HT1080 (cell line): Measurements from ENCODE around the gene DGAT2. TPM values are rescaled to one million over a fixed set of nuclear protein-coding genes. Genes with fewer than 3 reads are reported as not detected.

Experiments
- DNase-seq: peaks from one replicate; pipeline ENCODE4 v3.0.0-alpha.2; 2015; ENCODE audit warnings: low read depth
- total RNA-seq: library from RNA; depleted of rRNA; stranded (reverse); fragments of >200 nt; shearing (Covaris generic); gene quantifications from 2 replicates; pipeline ENCODE4 v1.2.3, GENCODE V29; 2014

Gene DGAT2
- total RNA-seq, 1 experiment from 2014 or later, result 5.9 TPM

GRCh38 chr11:75778962-75779361 is 10.4 kb downstream of the DGAT2 start:
- DNase-seq, result no peak

DNA sequence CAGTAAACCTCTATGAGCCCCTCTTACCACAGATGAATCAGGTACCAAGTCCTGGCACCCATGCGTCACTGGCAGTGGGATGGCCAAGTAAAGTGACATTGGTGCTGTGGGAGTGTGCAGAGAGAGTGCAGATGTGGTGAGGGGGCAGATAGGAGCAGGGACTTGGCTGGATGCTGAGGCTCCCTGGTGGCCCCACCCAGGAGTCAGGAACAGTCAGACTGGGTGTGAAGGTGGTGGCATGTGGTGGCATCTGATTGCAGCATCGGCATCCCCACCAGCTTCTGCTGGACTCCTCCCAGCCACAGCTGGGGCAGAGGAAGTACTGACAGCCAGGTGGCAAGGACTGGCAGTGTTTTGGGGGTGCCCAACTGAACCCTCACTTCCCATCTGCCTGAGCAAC is 11.4 kb downstream of the DGAT2 start:
- DNase-seq, result no peak

GRCh38 chr11:75780888-75781287 is 12.3 kb downstream of the DGAT2 start:
- no peak for DNase-seq

DNA sequence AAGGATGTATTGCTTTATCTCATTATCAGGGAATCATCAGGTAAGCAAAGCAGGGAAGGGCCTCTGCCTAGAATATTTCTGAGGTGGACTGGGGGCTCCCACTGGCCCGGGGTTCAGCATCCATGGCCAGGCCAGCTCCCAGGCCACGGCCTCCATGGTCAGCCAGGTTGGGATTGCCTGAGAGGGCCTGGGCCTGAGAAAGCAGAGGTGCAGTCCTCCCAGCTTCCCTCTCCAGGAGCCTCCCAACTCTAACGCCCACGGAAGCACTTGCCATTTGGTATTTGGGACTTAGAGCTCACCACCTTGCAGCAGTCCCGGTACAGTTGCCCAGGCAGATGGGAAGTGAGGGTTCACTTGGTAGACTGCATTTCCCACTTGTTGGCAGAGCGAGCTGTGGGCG is 12.7 kb downstream of the DGAT2 start:
- DNase-seq, result no peak

DNA sequence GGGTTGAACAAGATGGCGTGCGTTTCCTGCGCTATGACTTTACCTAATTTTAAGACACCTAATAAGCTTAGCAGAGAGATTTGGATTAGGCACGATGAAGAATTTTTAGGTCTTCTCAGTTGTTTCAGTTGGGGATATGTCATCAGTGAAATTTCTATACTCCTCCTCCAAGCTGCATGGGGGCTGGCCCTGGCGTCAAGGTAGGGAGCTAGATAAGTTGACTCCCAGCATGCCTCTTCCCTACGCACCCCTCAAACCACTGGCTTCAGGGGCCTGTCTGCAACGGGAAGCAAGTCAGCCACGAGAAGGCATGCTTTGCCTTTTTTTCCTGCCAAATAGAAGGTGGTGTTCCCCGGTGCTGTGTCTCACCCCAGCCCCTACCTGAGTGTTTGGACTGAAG is 13.3 kb downstream of the DGAT2 start:
- DNase-seq, result no peak

- DNase-seq, result peak; percentile 71
Observed at GRCh38 chr11:75782540-75783263, 14.1 kb downstream of the DGAT2 start.

DNA sequence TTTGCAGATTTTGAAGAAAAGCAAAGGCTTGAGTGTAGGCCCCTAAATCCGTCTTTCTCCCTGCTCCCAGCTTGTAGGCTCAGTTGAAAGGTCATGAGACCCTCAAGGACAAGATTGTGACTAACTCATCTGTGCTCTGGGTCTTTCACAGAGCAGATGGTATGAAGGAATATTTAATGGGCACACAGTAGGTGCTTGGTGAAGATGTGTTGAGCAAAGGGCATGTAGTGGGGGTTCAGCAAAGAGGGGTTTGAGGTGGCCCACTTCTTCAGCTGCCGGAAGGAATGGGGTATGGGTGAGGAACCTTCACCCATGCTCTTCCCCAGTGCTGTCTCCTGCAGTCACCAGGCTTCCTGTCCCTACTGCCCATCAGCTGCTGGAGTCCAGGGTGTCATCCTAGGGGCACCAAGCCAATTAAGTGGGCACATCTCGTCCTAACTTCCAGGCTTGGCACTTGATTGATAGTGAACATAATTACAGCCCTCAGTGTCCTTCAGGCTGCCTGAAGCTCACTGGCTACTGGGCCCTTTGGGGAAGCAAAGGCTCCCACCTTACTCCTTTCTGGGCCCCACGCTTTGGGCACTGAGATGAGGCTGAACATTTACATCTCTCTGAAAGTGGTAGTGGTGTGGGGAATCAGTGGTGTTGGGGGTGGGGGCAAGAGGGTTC is 15.0 kb downstream of the DGAT2 start:
- no peak for DNase-seq

GRCh38 chr11:75784085-75784478 is 15.5 kb downstream of the DGAT2 start:
- DNase-seq, result no peak

DNA sequence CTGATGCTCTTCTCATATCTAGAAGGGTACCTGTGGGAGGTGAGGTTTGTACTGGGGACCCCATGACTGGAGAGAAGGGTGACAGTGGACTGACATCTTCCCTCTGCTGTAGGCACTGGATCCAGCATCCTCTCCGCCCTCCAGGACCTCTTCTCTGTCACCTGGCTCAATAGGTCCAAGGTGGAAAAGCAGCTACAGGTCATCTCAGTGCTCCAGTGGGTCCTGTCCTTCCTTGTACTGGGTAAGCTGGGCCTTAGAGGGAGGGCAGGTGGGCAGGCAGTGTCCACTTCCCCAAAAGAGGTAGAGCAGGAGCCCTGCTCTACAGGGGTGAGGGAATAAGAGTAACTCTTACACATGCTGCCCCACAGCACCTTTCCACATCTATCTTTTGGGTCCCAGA is 15.9 kb downstream of the DGAT2 start:
- no peak for DNase-seq

- DNase-seq, result no peak
Observed at GRCh38 chr11:75785187-75785586, 16.6 kb downstream of the DGAT2 start.

DNA sequence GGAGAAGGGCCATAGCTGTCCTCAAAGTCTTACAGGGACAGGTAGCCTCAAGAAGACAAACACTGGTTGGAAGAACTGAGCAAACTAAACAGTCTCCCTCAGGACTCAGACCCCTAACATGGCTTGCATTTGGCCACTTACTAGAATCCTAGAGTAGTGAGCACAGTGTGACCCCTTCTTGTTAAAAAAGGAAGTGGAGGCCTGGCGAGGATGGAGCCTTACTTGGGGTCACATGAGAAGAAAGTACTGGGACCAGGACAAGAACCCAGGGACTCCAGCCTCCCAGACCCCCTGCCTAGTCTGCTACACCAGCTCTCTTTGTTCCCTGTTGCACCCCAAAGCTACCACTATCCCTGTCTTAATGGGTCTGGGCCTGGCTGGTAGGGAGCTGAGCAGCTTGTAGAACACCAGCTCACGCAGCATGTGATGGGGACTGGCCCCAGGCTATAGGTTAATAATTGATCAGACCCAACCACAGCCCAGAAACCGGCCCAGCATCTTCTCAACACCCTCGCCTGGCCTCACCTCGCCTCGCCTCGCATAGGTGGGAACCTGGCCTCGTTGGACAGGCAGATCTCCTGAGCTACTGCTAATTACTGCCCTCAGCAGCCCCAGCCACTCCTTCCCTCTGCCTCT is 17.6 kb downstream of the DGAT2 start:
- DNase-seq, result no peak

DNA sequence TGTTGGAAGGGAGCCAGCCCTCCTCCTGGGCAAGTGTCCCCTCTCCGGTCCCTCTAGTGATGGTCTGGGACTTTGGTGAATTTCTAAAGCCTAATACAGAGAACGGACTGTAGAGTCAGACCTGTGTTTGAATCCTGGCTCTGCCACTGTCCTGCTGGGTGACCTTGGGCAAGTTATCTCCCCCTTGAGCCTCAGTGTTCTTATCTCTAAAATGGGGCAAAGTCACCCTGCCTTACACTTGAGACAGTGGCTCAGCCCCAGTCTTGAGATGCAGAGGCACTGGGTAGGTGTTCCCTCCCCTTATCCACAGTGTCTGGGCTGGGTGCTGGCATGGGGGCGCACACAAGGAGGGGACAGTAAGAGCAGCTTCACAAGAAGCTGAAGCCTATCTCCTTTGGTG is 20.9 kb downstream of the DGAT2 start:
- DNase-seq, result no peak

GRCh38 chr11:75790986-75791385 is 22.4 kb downstream of the DGAT2 start:
- DNase-seq, result no peak

GRCh38 chr11:75792127-75792731 is 23.7 kb downstream of the DGAT2 start:
- no peak for DNase-seq

- no peak for DNase-seq
Observed at GRCh38 chr11:75792997-75793800, 24.6 kb downstream of the DGAT2 start.

DNA sequence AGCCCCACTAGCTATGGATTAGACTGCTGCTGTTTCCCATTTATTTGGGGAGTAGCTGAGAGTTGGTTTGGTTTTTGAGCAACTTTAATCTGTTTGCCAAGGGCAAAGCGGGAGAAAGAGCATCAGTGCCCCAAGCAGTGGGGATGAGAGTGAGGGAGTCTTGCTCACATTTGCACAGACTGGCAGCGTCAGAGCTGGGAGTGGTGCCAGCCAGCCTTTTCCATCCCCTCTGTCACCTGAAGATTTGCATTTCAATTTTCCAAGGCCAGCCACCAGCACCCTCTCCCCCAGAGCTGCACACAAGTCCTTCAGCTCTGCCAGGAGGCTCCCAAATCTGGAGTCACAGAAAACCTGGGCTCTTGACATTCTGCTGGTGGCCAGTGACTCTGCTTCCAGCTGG is 25.4 kb downstream of the DGAT2 start:
- no peak for DNase-seq

DNA sequence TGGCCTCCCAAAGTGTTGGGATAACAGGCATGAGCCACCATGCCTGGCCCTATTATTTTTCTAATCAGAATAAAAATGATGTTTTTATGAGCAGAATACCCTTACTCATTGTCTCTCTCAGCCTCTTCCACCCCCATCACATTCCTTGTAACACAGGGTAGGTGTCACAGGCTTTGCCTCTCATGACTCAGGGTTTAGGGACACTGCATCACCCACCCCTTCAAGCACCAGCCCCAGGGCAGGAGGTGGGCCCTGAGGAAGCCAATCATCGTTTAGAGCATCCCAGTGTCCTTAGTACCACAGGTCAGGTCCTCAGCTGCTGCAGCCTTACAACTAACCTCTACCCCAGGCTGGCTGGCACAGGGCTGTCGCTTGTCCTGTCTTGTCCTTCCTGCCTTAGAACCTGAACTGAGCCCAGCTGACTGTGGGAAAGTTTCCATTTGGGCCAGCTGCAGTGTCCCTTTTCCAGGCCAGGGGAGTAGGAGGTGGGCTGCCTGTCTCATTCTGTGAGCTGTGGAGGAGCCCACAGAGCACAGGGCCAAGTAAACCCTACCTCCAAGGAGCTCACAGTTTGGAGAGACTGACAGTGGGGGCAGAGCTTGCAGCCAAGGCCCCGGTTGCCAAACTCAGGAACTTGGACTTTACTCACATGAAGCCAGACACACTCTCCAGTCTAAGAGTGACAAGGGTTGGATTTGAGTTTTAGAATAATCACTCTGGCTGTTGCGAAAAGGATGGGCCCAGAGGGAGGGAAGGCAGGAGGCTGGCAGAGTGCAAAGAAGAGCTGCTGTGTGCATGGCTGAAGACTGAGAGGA is 26.9 kb downstream of the DGAT2 start:
- DNase-seq, result no peak

GRCh38 chr11:75796091-75796435 is 27.5 kb downstream of the DGAT2 start:
- DNase-seq, result no peak

- DNase-seq, result no peak
Observed at GRCh38 chr11:75797116-75797515, 28.5 kb downstream of the DGAT2 start.

GRCh38 chr11:75797792-75798191 is 29.2 kb downstream of the DGAT2 start:
- DNase-seq, result peak; percentile 64
